PFSK-1 (cell line): ENCODE measurements around the gene NR3C1.

Experiments
- FOXP2 ChIP-seq: optimal IDR thresholded peaks from 2 replicates; pipeline ENCODE3; 2011; ENCODE audit warnings: borderline replicate concordance, control low read depth, inconsistent platforms; ENCODE audit not compliant: insufficient read depth; ENCODE audit errors: extremely low read length, extremely low read depth
- POLR2AphosphoS5 ChIP-seq: IDR thresholded peaks from 2 replicates; pipeline ENCODE4 v1.6.1; 2012; ENCODE audit warnings: low read depth, mild to moderate bottlenecking, control low read depth, low read length, moderate library complexity
- REST ChIP-seq, 2 experiments: IDR thresholded peaks; 2 replicates each; pipeline versions ENCODE4 v1.6.1 to v1.8.0; 2011 to 2012; ENCODE audit warnings: low read depth in 2 of 2, low read length in 2 of 2, control low read depth in 1 of 2, inconsistent platforms in 1 of 2, mild to moderate bottlenecking in 1 of 2, moderate library complexity in 1 of 2; ENCODE audit not compliant: insufficient read depth in 1 of 2
- SIN3A ChIP-seq: IDR thresholded peaks from 2 replicates; pipeline ENCODE4 v1.6.1; 2012; ENCODE audit warnings: mild to moderate bottlenecking, low read length, moderate library complexity, borderline replicate concordance; ENCODE audit not compliant: insufficient read depth
- TAF1 ChIP-seq: IDR thresholded peaks from 2 replicates; pipeline ENCODE4 v1.6.1; 2012; ENCODE audit warnings: low read length, control low read depth, borderline replicate concordance; ENCODE audit not compliant: insufficient read depth

Gene NR3C1

GRCh38 chr5:143376195-143376779 lies 27.2 kb downstream of the NR3C1 start:
- TF ChIP-seq TAF1 (no peak), REST (IDR thresholded peaks at IDR 0.05; ENCODE audit: insufficient read depth in 1 of 2, low read depth in 2 of 2, low read length in 2 of 2) (no peak), SIN3A (no peak), POLR2AphosphoS5 (no peak), FOXP2 (no peak)

DNA sequence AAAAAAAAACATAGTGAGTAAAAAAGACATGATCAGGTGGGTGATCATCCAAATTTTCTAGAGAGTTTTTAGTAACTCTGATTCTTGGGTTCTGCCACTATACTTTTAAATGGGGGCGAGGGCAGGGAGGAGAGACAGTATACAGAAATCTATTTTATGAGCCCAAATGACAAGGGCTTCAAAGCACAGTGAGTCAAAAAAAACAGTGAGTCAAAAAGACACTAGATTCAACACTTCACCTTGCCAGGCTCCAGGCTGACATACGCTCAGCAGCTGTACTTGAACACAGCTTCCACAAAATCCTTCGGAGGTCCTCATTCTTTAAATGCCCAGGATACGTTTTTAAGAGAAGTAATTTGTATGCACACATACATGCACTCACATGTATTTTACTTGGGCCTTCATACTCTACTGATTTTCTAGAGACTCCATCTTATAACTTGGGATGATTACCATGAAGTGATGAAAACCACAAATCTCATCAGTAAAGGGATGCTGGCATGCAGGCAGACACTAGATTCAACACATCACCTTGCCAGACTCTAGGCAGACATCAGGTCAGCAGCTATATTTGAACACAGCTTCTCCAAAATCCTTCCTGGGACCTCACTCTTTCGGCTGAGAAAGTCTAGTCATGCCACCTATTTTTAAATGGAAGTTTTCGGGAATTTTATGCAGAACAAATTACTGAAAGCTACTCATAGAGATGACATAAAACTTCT lies 28.8 kb downstream of the NR3C1 start:
- TF ChIP-seq SIN3A (no peak), FOXP2 (no peak), POLR2AphosphoS5 (no peak), TAF1 (no peak), REST (IDR thresholded peaks at IDR 0.05; ENCODE audit: insufficient read depth in 1 of 2, low read depth in 2 of 2, low read length in 2 of 2) (no peak)

DNA sequence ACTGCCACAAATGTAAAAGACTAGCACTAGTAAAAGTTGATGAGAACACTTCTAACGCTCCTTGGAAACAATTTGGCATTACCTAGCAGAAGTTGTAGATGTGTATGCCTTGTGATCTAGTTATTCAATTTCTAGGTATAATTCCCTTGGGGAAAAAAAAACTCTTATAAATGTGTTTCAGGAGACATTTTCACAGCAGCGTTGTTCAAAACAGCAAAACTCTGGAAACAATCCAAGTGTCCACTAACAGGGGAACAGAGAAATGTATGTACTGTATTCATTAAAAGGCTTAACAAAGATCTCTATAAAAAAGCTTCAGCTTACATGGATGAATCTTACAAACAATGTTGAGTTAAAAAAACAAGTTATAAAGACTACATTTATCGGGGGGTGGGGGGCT lies 30.4 kb downstream of the NR3C1 start:
- TF ChIP-seq FOXP2 (no peak), POLR2AphosphoS5 (no peak), SIN3A (no peak), REST (IDR thresholded peaks at IDR 0.05; ENCODE audit: insufficient read depth in 1 of 2, low read depth in 2 of 2, low read length in 2 of 2) (no peak), TAF1 (no peak)

- TF ChIP-seq SIN3A (no peak), POLR2AphosphoS5 (no peak), TAF1 (no peak), FOXP2 (no peak), REST (IDR thresholded peaks at IDR 0.05; ENCODE audit: insufficient read depth in 1 of 2, low read depth in 2 of 2, low read length in 2 of 2) (no peak)
Observed at GRCh38 chr5:143372187-143372829, 31.2 kb downstream of the NR3C1 start.
